Measurements from ENCODE around the gene SETD7. TPM values are rescaled to one million over a fixed set of nuclear protein-coding genes. Genes with fewer than 3 reads are reported as not detected.

SETD7 gene
- total and polyA plus RNA-seq, 2 of the 8 experiments (the other 6 are each of a cell fraction or from before 2014, with no cell fraction given): 1.5 to 4.6 TPM

DNA sequence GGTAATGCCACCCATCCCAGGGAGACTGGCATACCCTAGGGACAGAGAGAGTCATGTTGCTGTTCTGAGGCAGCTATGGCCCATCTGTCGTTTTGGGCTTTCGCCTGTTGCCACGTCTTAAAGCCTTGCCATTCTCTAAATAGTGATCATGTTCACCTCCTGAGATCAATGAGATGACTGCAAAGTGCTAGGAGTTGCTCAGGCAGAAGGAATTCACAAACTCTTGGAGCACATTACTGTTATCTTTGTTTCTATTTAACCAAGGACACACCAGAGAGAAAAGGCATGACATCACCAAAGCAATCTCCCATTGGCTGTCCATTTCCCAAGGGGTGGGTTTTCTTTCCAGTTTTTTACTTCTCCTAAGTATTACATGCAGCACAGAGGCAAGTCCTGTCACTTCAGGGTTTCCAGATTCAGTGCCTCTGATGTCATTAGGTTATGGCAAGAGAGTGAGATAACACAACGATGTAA is 37.1 kb upstream of the SETD7 start (continued):
- TF ChIP-seq SIRT6 (IDR thresholded peaks at IDR 0.05; ENCODE audit: low read length) (no peak), KDM1A (IDR thresholded peaks at IDR 0.05; ENCODE audit: borderline replicate concordance, low read length) (no peak), HDAC2 (IDR thresholded peaks at IDR 0.05; ENCODE audit: borderline replicate concordance in 1 of 2, low read depth in 2 of 2, low read length in 2 of 2) (no peak)
- TF ChIP-seq, protein P1, sequence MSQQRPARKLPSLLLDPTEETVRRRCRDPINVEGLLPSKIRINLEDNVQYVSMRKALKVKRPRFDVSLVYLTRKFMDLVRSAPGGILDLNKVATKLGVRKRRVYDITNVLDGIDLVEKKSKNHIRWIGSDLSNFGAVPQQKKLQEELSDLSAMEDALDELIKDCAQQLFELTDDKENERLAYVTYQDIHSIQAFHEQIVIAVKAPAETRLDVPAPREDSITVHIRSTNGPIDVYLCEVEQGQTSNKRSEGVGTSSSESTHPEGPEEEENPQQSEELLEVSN (IDR thresholded peaks at IDR 0.05): no peak

Measured in H1 (cell line).